Endodermal cell (in vitro differentiated cells): ENCODE measurements around the gene SEC22A. TPM values are rescaled to one million over a fixed set of nuclear protein-coding genes. Genes with fewer than 3 reads are reported as not detected.
"Not testable (repeated sequence)": the region's sequence is repeated elsewhere in the genome, so short reads cannot be mapped to it uniquely, and the experiment has no call there.

Experiments used
- DNase-seq: peaks from one replicate; pipeline ENCODE4 v3.0.0-alpha.2; 2017
- H3K27ac ChIP-seq: 2 replicates; pipeline ENCODE4 v1.5.1; 2013; ENCODE audit warnings: mild to moderate bottlenecking, low read depth, low read length, moderate library complexity
- H3K27me3 ChIP-seq: 2 replicates; pipeline ENCODE4 v1.6.1; 2013; ENCODE audit warnings: mild to moderate bottlenecking, low read length, moderate library complexity; ENCODE audit not compliant: insufficient read depth, control insufficient read depth, poor library complexity, severe bottlenecking
- H3K36me3 ChIP-seq: 2 replicates; pipeline ENCODE4 v1.7.0; 2013; ENCODE audit warnings: mild to moderate bottlenecking, low read length, moderate library complexity; ENCODE audit not compliant: control insufficient read depth, insufficient read depth
- H3K4me1 ChIP-seq: one replicate; pipeline ENCODE4 v1.7.0; 2013; ENCODE audit warnings: low read length; ENCODE audit not compliant: control insufficient read depth, insufficient read depth
- H3K4me3 ChIP-seq: 2 replicates; pipeline ENCODE4 v1.5.1; 2013; ENCODE audit warnings: mild to moderate bottlenecking, low read length, moderate library complexity
- H3K9ac ChIP-seq: 2 replicates; pipeline ENCODE4 v1.6.1; 2013; ENCODE audit warnings: mild to moderate bottlenecking, low read length, moderate library complexity; ENCODE audit not compliant: poor library complexity, severe bottlenecking; ENCODE audit errors: extremely low read depth
- H3K9me3 ChIP-seq: 2 replicates; pipeline ENCODE4 v1.6.1; 2013; ENCODE audit warnings: mild to moderate bottlenecking, low read length, moderate library complexity; ENCODE audit not compliant: control insufficient read depth
- H3K27ac Mint-ChIP-seq: 2 replicates; pipeline ENCODE4 v1.8.0; 2020; ENCODE audit warnings: mixed read lengths
- H3K27me3 Mint-ChIP-seq: 2 replicates; pipeline ENCODE4 v1.8.0; 2021; ENCODE audit warnings: mild to moderate bottlenecking, mixed read lengths; ENCODE audit not compliant: insufficient read depth
- H3K36me3 Mint-ChIP-seq: 2 replicates; pipeline ENCODE4 v1.8.0; 2020; ENCODE audit warnings: low read depth, mixed read lengths
- H3K4me1 Mint-ChIP-seq: 2 replicates; pipeline ENCODE4 v1.8.0; 2020; ENCODE audit warnings: mixed read lengths
- H3K4me3 Mint-ChIP-seq: 2 replicates; pipeline ENCODE4 v1.8.0; 2020; ENCODE audit warnings: mild to moderate bottlenecking, moderate library complexity, mixed read lengths
- H3K9me3 Mint-ChIP-seq: 2 replicates; pipeline ENCODE4 v1.8.0; 2020; ENCODE audit warnings: mild to moderate bottlenecking, mixed read lengths
- WGBS, 2 experiments: methylation state at CpG; one replicate each; pipeline versions ENCODE4 v1.1.5 to v1.1.7; 2013; ENCODE audit warnings: missing lambda C conversion rate in 2 of 2, mixed read lengths in 1 of 2; ENCODE audit not compliant: insufficient coverage in 1 of 2, insufficient read length in 1 of 2; 5-methylcytosine and 5-hydroxymethylcytosine counted together
- total RNA-seq, 2 donors: library from RNA; stranded (reverse); fragmentation: NEBNext Ultra II Directional in 1 of 2; extraction: Animal tissue kit (Norgen Biotek cat#: 25700) in 1 of 2; gene quantifications; 2 replicates in 1 of 2; 3 replicates in 1 of 2; pipeline ENCODE4 v1.2.1, GENCODE V29; 2021
- TF ChIP-seq, protein P1 (sequence below): fragments of 200-600 bp; sonication (generic); conservative IDR thresholded peaks from 2 replicates; pipeline ENCODE4 v1.5.0; 2021; ENCODE audit warnings: antibody characterized with exemption, mild to moderate bottlenecking

Gene SEC22A
- total RNA-seq, 2 donors from 2014 or later, result 19.5 to 21.8 TPM

DNA sequence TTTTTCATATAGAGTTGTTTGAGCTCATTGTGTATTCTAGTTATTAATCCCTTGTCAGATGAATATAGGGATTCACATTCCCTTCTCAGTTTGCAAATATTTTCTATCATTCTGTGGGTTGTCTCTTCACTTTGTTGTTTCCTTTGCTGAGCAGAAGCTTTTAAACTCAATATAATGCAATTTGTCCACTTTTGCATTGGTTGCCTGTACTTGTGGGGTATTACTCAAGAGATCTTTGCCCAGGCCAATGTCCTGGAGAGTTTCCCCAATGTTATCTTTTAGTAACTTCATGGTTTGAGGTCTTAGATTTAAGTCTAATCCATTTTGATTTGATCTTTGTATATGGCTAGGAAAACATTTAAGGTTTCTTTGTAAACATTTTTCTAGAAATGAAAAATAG lies 24.8 kb downstream of the SEC22A start:
- Histone ChIP-seq H3K36me3 (peaks cover 60% of the 10 kb centered on the region), H3K4me1 (no peaks in the 10 kb centered on the region), H3K9ac (no peak overlapping the region), H3K4me3 (no peak overlapping the region), H3K27ac (no peak overlapping the region), H3K9me3 (peaks cover 27% of the 10 kb centered on the region), H3K27me3 (no peaks in the 10 kb centered on the region)
- Mint-ChIP-seq H3K4me3 (no peak overlapping the region), H3K27me3 (no peaks in the 10 kb centered on the region), H3K9me3 (peaks cover 25% of the 10 kb centered on the region), H3K4me1 (peaks cover 3% of the 10 kb centered on the region), H3K27ac (no peak overlapping the region), H3K36me3 (peaks cover 56% of the 10 kb centered on the region)
- DNase-seq, result no peak
- TF ChIP-seq, protein P1, sequence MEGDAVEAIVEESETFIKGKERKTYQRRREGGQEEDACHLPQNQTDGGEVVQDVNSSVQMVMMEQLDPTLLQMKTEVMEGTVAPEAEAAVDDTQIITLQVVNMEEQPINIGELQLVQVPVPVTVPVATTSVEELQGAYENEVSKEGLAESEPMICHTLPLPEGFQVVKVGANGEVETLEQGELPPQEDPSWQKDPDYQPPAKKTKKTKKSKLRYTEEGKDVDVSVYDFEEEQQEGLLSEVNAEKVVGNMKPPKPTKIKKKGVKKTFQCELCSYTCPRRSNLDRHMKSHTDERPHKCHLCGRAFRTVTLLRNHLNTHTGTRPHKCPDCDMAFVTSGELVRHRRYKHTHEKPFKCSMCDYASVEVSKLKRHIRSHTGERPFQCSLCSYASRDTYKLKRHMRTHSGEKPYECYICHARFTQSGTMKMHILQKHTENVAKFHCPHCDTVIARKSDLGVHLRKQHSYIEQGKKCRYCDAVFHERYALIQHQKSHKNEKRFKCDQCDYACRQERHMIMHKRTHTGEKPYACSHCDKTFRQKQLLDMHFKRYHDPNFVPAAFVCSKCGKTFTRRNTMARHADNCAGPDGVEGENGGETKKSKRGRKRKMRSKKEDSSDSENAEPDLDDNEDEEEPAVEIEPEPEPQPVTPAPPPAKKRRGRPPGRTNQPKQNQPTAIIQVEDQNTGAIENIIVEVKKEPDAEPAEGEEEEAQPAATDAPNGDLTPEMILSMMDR, result no peak

DNA sequence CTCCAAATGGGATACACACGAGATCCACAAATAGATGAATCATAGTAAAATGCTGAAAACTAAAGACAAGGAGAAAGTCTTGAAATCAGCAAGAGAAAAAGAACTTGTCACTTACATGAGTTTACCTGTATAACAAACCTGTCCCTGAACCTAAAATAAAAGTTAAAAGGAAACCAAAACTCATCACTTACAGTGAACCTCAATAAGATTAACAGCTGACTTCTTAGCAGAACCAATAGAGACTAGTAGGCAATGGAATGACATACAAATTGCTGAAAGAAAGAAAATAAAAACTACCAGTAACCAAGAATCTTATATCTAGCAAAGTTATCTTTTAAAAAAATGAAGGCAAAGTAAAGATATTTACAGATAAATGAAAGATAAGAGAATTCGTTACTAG lies 27.4 kb downstream of the SEC22A start:
- H3K36me3 Mint-ChIP-seq, result peaks cover 57% of the 10 kb centered on the region
- Histone ChIP-seq H3K4me1 (no peaks in the 10 kb centered on the region), H3K36me3 (peaks cover 72% of the 10 kb centered on the region), H3K27ac (no peak overlapping the region), H3K27me3 (no peaks in the 10 kb centered on the region), H3K9me3 (peaks cover 27% of the 10 kb centered on the region), H3K4me3 (peak overlapping the region; percentile 57), H3K9ac (no peak overlapping the region)
- no peak overlapping the region for H3K4me3 Mint-ChIP-seq
- H3K27ac Mint-ChIP-seq, result no peak overlapping the region
- TF ChIP-seq, protein P1, result no peak
- peaks cover 25% of the 10 kb centered on the region for H3K9me3 Mint-ChIP-seq
- 95 to 100% methylated on average over 1 to 2 of the region's 2 CpGs for WGBS, 2 experiments
- H3K27me3 Mint-ChIP-seq, result no peaks in the 10 kb centered on the region
- H3K4me1 Mint-ChIP-seq, result peaks cover 3% of the 10 kb centered on the region
- no peak for DNase-seq

DNA sequence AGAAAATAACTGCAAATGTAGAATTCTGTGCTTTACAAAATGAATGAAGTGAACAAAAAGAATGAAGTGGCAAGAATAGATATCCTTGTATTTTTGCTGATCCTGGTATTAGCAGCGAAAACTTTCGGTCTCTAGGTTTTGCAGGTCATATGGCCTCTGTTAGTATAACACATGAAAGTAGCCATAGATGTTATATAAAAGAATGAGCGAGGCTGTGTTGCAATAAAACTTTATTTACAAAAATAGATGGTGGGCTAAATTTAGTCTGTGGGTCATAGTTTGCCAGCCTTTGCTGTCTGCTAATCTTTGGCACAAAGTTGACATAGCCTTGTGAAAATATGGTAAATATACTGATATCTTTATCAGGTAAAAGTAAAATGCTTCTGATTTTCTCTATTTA lies 35.2 kb downstream of the SEC22A start:
- Mint-ChIP-seq H3K27me3 (no peaks in the 10 kb centered on the region), H3K27ac (no peak overlapping the region), H3K9me3 (no peaks in the 10 kb centered on the region), H3K4me1 (no peaks in the 10 kb centered on the region), H3K36me3 (peaks cover 42% of the 10 kb centered on the region), H3K4me3 (no peak overlapping the region)
- Histone ChIP-seq H3K9ac (no peak overlapping the region), H3K36me3 (peaks cover 36% of the 10 kb centered on the region), H3K4me3 (no peak overlapping the region), H3K27me3 (no peaks in the 10 kb centered on the region), H3K9me3 (no peaks in the 10 kb centered on the region), H3K4me1 (no peaks in the 10 kb centered on the region), H3K27ac (no peak overlapping the region)
- WGBS, 2 experiments, result 97 to 98% methylated on average over 3 of the region's 3 CpGs
- no peak for DNase-seq
- TF ChIP-seq, protein P1, result no peak

DNA sequence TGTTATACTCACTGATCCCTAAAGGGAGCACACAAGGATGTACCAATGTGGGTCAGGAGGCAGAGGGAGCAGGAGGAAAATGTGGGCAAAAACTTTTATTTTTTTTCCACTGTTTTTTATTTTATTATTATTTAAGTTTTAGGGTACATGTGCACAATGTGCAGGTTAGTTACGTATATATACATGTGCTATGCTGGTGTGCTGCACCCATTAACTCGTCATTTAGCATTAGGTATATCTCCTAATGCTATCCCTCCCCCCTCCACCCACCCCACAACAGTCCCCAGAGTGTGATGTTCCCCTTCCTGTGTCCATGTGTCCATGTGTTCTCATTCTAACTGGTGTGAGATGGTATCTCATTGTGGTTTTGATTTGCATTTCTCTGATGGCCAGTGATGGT lies 37.4 kb downstream of the SEC22A start:
- not testable (repeated sequence) for H3K4me3 ChIP-seq, H3K27ac Mint-ChIP-seq, H3K4me3 Mint-ChIP-seq, H3K9me3 Mint-ChIP-seq, H3K27me3 ChIP-seq, H3K4me1 Mint-ChIP-seq, DNase-seq, H3K4me1 ChIP-seq, H3K9ac ChIP-seq, H3K27me3 Mint-ChIP-seq, H3K27ac ChIP-seq, H3K9me3 ChIP-seq
- peaks cover 27% of the 10 kb centered on the region for H3K36me3 ChIP-seq
- WGBS, 2 experiments, result no CpG with 5 or more reads among the region's 2 CpGs
- H3K36me3 Mint-ChIP-seq, result peaks cover 32% of the 10 kb centered on the region
